AG09319 (cell line): ENCODE measurements around the gene ZDHHC14.

Experiments
- DNase-seq: peaks from one replicate; pipeline ENCODE4 v3.0.0-alpha.2; 2010; ENCODE audit warnings: low read depth; ENCODE audit errors: extremely low read depth
- TF ChIP-seq, protein P1 (sequence below): IDR thresholded peaks from 2 replicates; pipeline ENCODE4 v1.5.1; 2011; ENCODE audit warnings: low read depth, mild to moderate bottlenecking, inconsistent platforms, low read length, moderate library complexity

ZDHHC14 gene

GRCh38 chr6:157708239-157708638, 327.2 kb downstream of the ZDHHC14 start:
- TF ChIP-seq, protein P1, sequence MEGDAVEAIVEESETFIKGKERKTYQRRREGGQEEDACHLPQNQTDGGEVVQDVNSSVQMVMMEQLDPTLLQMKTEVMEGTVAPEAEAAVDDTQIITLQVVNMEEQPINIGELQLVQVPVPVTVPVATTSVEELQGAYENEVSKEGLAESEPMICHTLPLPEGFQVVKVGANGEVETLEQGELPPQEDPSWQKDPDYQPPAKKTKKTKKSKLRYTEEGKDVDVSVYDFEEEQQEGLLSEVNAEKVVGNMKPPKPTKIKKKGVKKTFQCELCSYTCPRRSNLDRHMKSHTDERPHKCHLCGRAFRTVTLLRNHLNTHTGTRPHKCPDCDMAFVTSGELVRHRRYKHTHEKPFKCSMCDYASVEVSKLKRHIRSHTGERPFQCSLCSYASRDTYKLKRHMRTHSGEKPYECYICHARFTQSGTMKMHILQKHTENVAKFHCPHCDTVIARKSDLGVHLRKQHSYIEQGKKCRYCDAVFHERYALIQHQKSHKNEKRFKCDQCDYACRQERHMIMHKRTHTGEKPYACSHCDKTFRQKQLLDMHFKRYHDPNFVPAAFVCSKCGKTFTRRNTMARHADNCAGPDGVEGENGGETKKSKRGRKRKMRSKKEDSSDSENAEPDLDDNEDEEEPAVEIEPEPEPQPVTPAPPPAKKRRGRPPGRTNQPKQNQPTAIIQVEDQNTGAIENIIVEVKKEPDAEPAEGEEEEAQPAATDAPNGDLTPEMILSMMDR: no peak

DNA sequence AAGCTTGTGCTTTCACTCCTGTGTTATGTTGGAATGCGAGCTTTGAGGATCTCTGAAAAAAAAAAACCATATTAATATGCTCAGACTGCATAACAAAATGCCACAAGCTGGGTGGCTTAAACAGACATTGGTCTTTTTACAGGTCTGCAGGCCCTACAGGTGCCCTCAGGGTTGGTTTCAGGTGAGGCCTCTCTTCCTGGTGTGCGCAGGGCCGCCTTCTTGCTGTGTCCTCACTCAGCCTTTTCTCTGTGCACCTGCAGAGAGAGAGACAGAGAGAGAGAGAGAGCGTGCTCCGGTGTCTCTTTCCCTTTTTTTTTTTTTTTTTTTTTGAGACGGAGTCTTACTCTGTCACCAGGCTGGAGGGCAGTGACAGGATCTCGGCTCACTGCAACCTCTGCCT, 327.9 kb downstream of the ZDHHC14 start:
- DNase-seq: no peak

More at GRCh38 chr6:157708239-157708638, 327.2 kb downstream of the ZDHHC14 start:
- no peak for DNase-seq

GRCh38 chr6:157709555-157709954, 328.6 kb downstream of the ZDHHC14 start:
- TF ChIP-seq, protein P1: no peak
- no peak for DNase-seq

More for the DNA sequence above, 327.9 kb downstream of the ZDHHC14 start:
- TF ChIP-seq, protein P1: no peak

- TF ChIP-seq, protein P1: no peak
- DNase-seq: no peak
These were observed 329.6 kb downstream of the ZDHHC14 start for GRCh38 chr6:157710604-157711003.

DNA sequence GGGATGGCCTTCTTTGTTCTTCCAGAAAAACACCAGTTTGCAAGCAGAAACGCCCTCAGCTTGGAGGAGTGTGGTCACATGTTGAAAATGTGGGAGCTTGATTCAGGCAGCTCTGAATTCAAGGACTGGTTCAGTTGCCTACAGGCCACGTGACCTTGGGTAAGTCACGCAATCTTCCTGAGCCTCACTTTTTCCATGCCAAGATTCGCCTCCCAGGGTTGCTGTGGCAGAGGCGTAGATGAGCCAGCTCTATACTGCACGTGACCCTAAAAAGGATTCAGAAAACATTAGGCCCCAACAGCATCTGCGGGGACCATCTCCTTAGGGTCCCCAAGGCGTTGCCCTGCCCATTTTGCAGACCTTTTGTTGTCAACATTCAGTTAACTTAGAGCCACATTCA, 330.1 kb downstream of the ZDHHC14 start:
- DNase-seq: no peak
- TF ChIP-seq, protein P1: no peak

DNA sequence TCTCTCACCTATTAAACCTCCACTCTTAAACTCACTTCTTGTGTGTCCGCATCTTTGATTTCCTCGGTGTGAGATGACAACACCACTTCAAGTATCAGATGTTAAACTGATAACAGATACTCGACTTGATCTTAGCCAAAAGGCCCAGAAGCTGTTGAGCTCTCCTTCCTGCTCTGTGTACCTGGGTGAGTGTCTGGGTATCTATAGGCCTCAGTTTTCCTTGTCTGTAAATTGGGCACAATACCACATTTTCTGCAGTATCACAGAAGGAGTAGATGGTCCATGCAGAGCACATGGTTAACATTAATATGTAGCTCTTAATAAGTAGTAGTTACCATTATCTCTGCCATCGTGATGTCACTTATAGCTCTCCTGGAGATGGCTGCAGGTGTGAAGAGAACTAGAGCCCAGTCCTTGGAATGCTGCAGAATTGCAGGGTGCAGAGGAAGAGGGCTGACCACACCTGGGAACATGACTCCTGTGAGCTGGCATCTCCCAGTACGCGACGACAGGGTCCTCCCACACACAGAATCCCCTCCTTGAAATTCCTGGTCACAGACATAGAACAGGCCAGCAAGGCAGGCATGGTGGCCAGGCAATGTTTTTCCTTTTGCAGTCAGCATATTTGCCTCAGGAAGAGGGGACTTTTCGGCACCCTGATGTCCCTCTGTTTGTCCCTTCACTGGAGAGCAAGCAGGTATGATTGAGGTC, 331.8 kb downstream of the ZDHHC14 start:
- DNase-seq: no peak
- TF ChIP-seq, protein P1: no peak

DNA sequence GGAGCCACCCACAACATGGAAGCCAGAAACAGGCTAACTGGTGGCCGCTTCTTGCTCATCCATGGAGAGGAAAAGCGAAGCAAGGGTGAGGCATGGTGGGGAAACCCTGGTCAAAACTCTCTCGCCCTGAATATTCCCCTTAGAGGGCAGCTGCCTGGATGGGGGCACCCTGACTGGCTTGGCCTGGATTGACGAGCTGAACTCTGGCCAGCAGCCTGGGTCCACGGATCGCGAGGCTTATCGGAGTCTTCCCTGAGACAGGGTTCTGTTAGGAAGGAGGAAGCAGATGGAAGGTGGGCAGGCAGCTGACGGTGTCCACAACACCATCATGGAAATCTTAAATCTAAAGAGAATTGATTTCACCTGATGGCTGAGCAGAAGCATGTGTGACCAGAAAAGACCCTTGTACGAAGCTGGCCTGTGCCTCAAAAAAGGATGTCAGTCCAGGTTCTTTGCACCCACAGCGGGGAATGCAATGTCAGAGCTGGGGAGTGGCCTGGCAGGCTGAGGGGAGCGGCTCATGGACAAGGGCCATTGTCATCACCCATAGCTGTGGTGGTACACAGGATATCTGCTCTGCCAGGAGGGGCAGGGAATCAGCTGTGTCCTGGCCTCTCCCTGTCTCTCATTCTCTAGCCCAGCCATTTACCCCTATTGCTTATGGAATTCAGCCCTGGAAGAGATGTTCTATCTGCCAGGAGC, 332.6 kb downstream of the ZDHHC14 start:
- TF ChIP-seq, protein P1: no peak
- no peak for DNase-seq
